HG03442 (cell line): ENCODE data around the gene GGT5.
"Not testable (repeated sequence)": the region's sequence is repeated elsewhere in the genome, so short reads cannot be mapped to it uniquely, and the experiment has no call there.

Source experiments
- ATAC-seq: cut with Tn5 transposase; IDR thresholded peaks from one replicate; pipeline ENCODE4 v1.9.1; 2021; ENCODE audit warnings: mild to moderate bottlenecking, moderate library complexity; ENCODE audit not compliant: unreplicated experiment

GGT5 gene

GRCh38 chr22:24185501-24186351 is 59.2 kb downstream of the GGT5 start:
- ATAC-seq: no peak

- no peak for ATAC-seq
Measured at GRCh38 chr22:24185001-24185500, 59.8 kb downstream of the GGT5 start.

GRCh38 chr22:24184057-24184798 is 60.7 kb downstream of the GGT5 start:
- no peak for ATAC-seq

GRCh38 chr22:24183321-24184031 is 61.4 kb downstream of the GGT5 start:
- no peak for ATAC-seq

GRCh38 chr22:24182900-24183246 is 62.0 kb downstream of the GGT5 start:
- not testable (repeated sequence) for ATAC-seq

- no peak for ATAC-seq
Measured at GRCh38 chr22:24181996-24182899, 62.6 kb downstream of the GGT5 start.

- ATAC-seq: no peak
Measured at GRCh38 chr22:24181088-24181995, 63.5 kb downstream of the GGT5 start, which contains the start of gene SUSD2. SUSD2 (plus strand) TSS chr22:24181487; CDS start chr22:24181520, 33 bp downstream.

- no peak for ATAC-seq
Measured at GRCh38 chr22:24180316-24181087, 64.4 kb downstream of the GGT5 start.

GRCh38 chr22:24179478-24180210 is 65.2 kb downstream of the GGT5 start:
- ATAC-seq: no peak

- no peak for ATAC-seq
Measured at GRCh38 chr22:24178502-24179440, 66.1 kb downstream of the GGT5 start.

GRCh38 chr22:24178021-24178431 is 66.9 kb downstream of the GGT5 start:
- ATAC-seq: no peak

GRCh38 chr22:24177456-24177855 is 67.4 kb downstream of the GGT5 start:
- ATAC-seq: no peak

- ATAC-seq: no peak
Measured at GRCh38 chr22:24177045-24177444, 67.8 kb downstream of the GGT5 start.

- ATAC-seq: no peak
Measured at GRCh38 chr22:24176630-24177029, 68.3 kb downstream of the GGT5 start.

GRCh38 chr22:24176040-24176439 is 68.8 kb downstream of the GGT5 start:
- ATAC-seq: no peak

GRCh38 chr22:24175160-24175808 is 69.6 kb downstream of the GGT5 start:
- no peak for ATAC-seq
